ENCODE results near the gene LCN10. TPM values are rescaled to one million over a fixed set of nuclear protein-coding genes. Genes with fewer than 3 reads are reported as not detected.

The LCN10 gene
- total RNA-seq, 2 experiments from 2014 or later = 2.6 to 3.2 TPM

GRCh38 chr9:136739509-136739908, 3.2 kb downstream of the LCN10 start:
- ChIA-PET CTCF (interaction anchor here (1.2 kb wide), 1 partner anchor 10 kb away, joined by 4 read pairs; no protein-coding TSS in a partner anchor), POLR2A (interaction anchor here (2.9 kb wide), 1 partner anchor 11 kb away, joined by 35 read pairs; no protein-coding TSS in a partner anchor)
- peaks cover 25% of the 10 kb centered on the region for H3K4me1 Mint-ChIP-seq (ENCODE audit: low read depth)
- no peaks in the 10 kb centered on the region for H3K27me3 Mint-ChIP-seq
- no peaks in the 10 kb centered on the region for H3K36me3 Mint-ChIP-seq (ENCODE audit: low read depth)
- no peak for ATAC-seq
- intact Hi-C loops (cut with micrococcal nuclease) = no loop called here
- no peak for DNase-seq
- H3K27ac Mint-ChIP-seq = no peak overlapping the region
- TF ChIP-seq, protein P1, sequence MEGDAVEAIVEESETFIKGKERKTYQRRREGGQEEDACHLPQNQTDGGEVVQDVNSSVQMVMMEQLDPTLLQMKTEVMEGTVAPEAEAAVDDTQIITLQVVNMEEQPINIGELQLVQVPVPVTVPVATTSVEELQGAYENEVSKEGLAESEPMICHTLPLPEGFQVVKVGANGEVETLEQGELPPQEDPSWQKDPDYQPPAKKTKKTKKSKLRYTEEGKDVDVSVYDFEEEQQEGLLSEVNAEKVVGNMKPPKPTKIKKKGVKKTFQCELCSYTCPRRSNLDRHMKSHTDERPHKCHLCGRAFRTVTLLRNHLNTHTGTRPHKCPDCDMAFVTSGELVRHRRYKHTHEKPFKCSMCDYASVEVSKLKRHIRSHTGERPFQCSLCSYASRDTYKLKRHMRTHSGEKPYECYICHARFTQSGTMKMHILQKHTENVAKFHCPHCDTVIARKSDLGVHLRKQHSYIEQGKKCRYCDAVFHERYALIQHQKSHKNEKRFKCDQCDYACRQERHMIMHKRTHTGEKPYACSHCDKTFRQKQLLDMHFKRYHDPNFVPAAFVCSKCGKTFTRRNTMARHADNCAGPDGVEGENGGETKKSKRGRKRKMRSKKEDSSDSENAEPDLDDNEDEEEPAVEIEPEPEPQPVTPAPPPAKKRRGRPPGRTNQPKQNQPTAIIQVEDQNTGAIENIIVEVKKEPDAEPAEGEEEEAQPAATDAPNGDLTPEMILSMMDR (IDR thresholded peaks at IDR 0.05) = no peak
- no peaks in the 10 kb centered on the region for H3K9me3 Mint-ChIP-seq
- H3K4me3 Mint-ChIP-seq = no peak overlapping the region

GRCh38 chr9:136738960-136739359, 3.8 kb downstream of the LCN10 start:
- POLR2A ChIA-PET = interaction anchor here (1.7 kb wide), 1 partner anchor 11 kb away, joined by 11 read pairs; no protein-coding TSS in a partner anchor
- Mint-ChIP-seq H3K9me3 (no peaks in the 10 kb centered on the region), H3K4me3 (no peak overlapping the region), H3K27ac (no peak overlapping the region), H3K4me1 (ENCODE audit: low read depth) (peaks cover 30% of the 10 kb centered on the region), H3K27me3 (no peaks in the 10 kb centered on the region), H3K36me3 (ENCODE audit: low read depth) (no peaks in the 10 kb centered on the region)
- ATAC-seq (no peak), DNase-seq (no peak)
- CTCF ChIA-PET = interaction anchor here (1.7 kb wide), 1 partner anchor 12 kb away, joined by 7 read pairs; no protein-coding TSS in a partner anchor
- intact Hi-C loops (cut with micrococcal nuclease) = no loop called here
- TF ChIP-seq, protein P1 (IDR thresholded peaks at IDR 0.05) = no peak

- ChIA-PET POLR2A (interaction anchor here (2.7 kb wide), 1 partner anchor 8 kb away, joined by 12 read pairs; no protein-coding TSS in a partner anchor), CTCF (interaction anchor here (0.9 kb wide), 1 partner anchor 64 kb away, joined by 3 read pairs; no protein-coding TSS in a partner anchor)
- Mint-ChIP-seq H3K27me3 (no peaks in the 10 kb centered on the region), H3K27ac (no peak overlapping the region), H3K4me3 (no peak overlapping the region), H3K36me3 (ENCODE audit: low read depth) (no peaks in the 10 kb centered on the region), H3K9me3 (no peaks in the 10 kb centered on the region), H3K4me1 (ENCODE audit: low read depth) (peaks cover 32% of the 10 kb centered on the region)
- ATAC-seq = no peak
- no peak for DNase-seq
- TF ChIP-seq, protein P1 (IDR thresholded peaks at IDR 0.05) = no peak
- intact Hi-C loops (cut with micrococcal nuclease) = no loop called here
Measured at GRCh38 chr9:136735812-136736480, 6.8 kb downstream of the LCN10 start.

GRCh38 chr9:136734837-136735496, 7.8 kb downstream of the LCN10 start:
- no peaks in the 10 kb centered on the region for H3K36me3 Mint-ChIP-seq (ENCODE audit: low read depth)
- ChIA-PET CTCF (interaction anchor here (0.9 kb wide), 1 partner anchor 63 kb away, joined by 3 read pairs; no protein-coding TSS in a partner anchor), POLR2A (interaction anchor here (2.7 kb wide), 1 partner anchor 7 kb away, joined by 12 read pairs; no protein-coding TSS in a partner anchor)
- H3K27me3 Mint-ChIP-seq = no peaks in the 10 kb centered on the region
- intact Hi-C loops (cut with micrococcal nuclease) = no loop called here
- peak; percentile 56 for DNase-seq
- no peak overlapping the region for H3K4me3 Mint-ChIP-seq
- H3K27ac Mint-ChIP-seq = no peak overlapping the region
- TF ChIP-seq, protein P1 (IDR thresholded peaks at IDR 0.05) = no peak
- H3K4me1 Mint-ChIP-seq (ENCODE audit: low read depth) = peaks cover 31% of the 10 kb centered on the region
- H3K9me3 Mint-ChIP-seq = no peaks in the 10 kb centered on the region
- peak; percentile 83 for ATAC-seq

GRCh38 chr9:136733611-136734010, 9.1 kb downstream of the LCN10 start:
- no peaks in the 10 kb centered on the region for H3K9me3 Mint-ChIP-seq
- POLR2A ChIA-PET = interaction anchor here (0.7 kb wide), 1 partner anchor 248 kb away, joined by 3 read pairs; no protein-coding TSS in a partner anchor
- no peaks in the 10 kb centered on the region for H3K36me3 Mint-ChIP-seq (ENCODE audit: low read depth)
- peaks cover 34% of the 10 kb centered on the region for H3K4me1 Mint-ChIP-seq (ENCODE audit: low read depth)
- no peak overlapping the region for H3K4me3 Mint-ChIP-seq
- CTCF ChIA-PET = no interaction called here
- ATAC-seq = no peak
- TF ChIP-seq, protein P1 (IDR thresholded peaks at IDR 0.05) = no peak
- H3K27me3 Mint-ChIP-seq = no peaks in the 10 kb centered on the region
- no peak for DNase-seq
- H3K27ac Mint-ChIP-seq = no peak overlapping the region
- intact Hi-C loops (cut with micrococcal nuclease) = no loop called here

Data from activated CD8-positive, alpha-beta T cell treated with anti-CD3 and anti-CD28 coated beads for 36 hours (primary cell).